Measurements from ENCODE around the gene NTMT1.
A peak's percentile ranks its signal among the peaks of the same experiment; 100 is the strongest.

The NTMT1 gene

DNA sequence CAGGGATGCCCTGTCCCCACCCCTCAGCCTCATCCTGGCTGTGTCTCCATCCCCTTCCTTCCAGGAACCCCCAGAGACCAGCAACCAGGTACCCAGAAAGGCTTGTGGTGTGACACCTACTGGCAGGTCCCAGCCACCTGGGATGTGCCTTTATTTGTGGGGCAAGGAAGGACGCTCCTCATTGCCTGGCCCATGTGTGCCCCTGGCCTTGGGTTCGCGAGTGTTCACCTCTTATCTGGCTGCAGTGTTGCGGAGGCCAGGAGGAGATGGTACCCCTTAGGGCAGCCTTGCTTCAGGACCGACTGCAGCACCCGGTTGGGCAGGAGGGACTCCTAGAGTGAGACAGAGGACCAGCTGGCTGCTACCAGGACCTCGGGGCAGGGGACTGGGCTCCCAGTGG is 13.8 kb upstream of the NTMT1 start:
- in situ Hi-C loops (cut with MboI; ENCODE audit: low pct_unique_long_range_greater_than_20kb, low sequenced_read_pairs): loop anchor here (10.0 kb wide), 1 partner anchor 477 kb away; no protein-coding TSS in a partner anchor
- no peak for DNase-seq

DNA sequence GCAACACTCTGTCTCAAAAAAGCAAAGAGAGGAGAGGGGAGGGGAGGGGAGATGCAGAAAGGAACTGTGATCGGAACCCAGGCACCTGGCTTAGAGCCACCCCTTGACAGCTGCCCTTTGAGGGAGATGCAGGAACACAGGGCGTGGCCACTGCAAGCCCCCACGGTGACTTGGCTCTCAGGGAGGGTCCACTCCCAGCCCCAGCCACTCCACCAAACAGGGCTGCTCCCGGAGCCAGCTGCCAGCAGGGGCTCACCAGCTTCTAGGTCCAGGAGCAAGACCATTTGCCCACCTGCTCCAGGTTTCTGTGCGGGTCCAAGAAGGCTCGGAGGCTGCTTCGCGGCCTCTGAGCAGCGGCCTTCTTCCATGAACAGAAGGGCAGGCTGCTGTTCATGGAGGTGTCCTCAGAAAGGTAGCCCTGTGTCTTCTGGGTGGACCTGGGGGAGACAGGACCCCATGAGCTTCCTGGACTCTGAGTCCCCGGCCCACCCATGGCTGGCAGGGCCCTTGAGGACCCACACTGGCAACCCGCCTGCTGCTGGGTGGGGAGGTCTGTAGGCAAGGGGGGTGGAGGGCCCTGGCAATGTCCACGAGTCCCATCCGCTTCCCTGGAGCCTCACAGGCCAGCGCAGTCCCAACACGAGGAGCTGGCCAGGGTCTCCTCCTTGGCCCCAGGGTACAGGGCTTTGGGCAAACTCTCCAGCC is 13.0 kb upstream of the NTMT1 start:
- DNase-seq: no peak
- in situ Hi-C loops (cut with MboI; ENCODE audit: low pct_unique_long_range_greater_than_20kb, low sequenced_read_pairs): loop anchor here (10.0 kb wide), 1 partner anchor 478 kb away; no protein-coding TSS in a partner anchor

DNA sequence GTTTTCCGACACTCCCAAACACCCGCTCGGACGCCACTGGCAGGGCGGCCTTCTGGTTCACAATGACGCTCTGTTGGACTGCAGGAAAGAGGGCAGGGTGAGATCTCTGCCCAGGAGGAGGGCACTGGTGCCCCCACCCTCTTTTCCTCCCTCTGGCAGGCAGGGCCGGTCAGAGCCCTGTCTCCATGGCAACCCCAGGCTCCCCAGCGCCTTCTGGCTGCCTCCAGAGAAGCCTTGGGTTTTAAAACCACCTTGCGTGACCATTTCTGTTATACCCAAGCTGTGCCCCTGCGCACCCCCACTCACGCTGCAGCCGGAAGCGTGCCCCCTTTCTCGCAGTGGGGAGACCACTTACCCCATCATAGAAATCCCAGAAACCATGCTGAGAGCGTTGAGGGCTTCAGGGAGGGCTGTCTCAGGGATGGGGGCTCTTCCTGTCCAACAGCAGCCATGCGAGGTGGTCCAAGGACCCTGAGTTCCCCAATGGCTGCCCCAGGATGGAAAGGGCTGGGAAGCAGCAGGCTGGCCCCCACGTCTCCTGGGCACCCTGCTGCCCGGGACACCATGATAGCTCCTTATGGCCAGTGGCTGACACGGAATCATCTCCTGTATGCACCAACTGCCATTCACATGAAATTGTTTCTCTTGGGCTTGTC is 12.3 kb upstream of the NTMT1 start:
- DNase-seq: no peak
- in situ Hi-C loops (cut with MboI; ENCODE audit: low pct_unique_long_range_greater_than_20kb, low sequenced_read_pairs): loop anchor here (10.0 kb wide), 1 partner anchor 479 kb away; no protein-coding TSS in a partner anchor

DNA sequence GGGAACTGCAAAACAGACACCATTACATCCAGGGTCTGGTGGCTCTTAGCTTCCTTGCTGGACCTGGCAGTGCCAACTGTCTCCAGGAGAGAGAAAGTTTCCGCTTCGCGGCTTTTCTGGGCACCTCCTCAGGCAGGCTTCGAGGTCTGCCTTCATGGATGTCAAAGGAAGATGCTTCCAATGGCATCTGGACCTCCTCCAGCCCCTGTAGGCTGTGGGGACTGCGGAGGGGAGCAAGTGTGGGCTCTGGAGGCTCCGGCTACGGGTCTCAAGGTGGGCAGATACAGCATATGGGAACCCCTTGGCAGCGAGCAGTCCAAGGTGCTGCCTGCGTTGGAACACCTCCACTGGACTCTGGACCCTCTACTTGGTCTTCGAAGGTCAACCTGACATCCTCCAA is 11.0 kb upstream of the NTMT1 start:
- DNase-seq: no peak
- in situ Hi-C loops (cut with MboI; ENCODE audit: low pct_unique_long_range_greater_than_20kb, low sequenced_read_pairs): loop anchor here (10.0 kb wide), 1 partner anchor 480 kb away; no protein-coding TSS in a partner anchor

DNA sequence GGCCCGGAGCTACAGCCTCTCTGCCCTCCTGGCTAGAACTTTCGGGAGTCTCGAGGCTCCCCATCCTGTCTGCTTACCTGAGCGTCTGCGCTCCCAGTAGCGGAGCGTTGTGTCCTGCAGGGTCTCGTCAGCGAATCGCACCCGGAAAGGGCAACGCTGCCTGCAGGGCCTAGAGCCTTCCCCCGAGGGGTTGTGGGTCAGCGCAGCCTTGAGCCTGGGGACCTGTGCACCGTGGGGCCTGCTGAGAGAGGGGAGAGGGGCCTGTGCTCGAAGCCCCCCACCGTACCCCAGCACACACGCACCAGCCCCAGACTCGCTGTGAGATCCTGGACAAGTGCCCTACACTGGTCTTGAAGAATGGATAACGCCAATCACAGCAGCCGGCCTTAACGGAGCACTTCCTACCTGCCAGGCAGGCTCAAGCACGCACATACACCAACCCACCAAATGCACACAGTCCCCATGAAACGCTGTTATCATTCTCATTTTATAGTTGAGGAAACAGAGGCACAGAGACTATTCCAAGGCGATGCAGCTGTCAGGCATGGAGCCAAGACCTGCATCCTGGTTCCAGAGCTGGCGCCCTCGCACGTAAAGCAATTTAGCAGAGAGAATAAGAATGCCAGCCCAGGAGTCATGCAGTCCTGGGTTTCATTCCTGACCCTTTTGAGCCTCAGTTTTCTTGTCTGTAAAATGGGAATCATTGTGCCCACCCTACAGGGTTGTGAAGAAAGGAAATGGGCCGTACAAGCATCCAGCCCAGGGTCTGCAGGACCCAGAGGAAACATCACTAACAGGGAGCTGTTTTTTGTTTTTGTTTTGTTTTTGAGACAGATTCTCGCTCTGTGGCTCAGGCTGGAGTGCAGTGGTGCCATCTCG is 10.3 kb upstream of the NTMT1 start:
- in situ Hi-C loops (cut with MboI; ENCODE audit: low pct_unique_long_range_greater_than_20kb, low sequenced_read_pairs): loop anchor here (10.0 kb wide), 1 partner anchor 481 kb away; no protein-coding TSS in a partner anchor
- no peak for DNase-seq

DNA sequence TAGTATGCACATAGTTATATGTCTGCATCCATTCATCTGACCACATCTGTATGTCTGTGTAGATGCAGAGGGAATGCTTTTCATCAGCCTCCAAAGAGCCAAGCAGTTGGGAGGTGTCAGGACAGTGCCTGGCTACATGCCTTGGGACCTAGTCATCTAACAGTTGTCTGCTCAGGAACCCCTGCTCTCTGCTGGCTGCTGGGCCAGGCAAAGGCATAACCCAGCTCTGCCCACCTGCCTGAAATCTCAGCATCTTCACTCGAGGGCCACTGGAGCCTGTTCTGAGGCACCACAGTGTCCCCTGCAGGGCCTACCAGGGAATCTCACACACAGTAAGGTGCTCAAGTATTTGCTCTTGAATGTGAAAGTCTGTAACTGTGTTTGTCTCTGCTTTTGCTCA is 8.8 kb upstream of the NTMT1 start:
- DNase-seq: no peak

DNA sequence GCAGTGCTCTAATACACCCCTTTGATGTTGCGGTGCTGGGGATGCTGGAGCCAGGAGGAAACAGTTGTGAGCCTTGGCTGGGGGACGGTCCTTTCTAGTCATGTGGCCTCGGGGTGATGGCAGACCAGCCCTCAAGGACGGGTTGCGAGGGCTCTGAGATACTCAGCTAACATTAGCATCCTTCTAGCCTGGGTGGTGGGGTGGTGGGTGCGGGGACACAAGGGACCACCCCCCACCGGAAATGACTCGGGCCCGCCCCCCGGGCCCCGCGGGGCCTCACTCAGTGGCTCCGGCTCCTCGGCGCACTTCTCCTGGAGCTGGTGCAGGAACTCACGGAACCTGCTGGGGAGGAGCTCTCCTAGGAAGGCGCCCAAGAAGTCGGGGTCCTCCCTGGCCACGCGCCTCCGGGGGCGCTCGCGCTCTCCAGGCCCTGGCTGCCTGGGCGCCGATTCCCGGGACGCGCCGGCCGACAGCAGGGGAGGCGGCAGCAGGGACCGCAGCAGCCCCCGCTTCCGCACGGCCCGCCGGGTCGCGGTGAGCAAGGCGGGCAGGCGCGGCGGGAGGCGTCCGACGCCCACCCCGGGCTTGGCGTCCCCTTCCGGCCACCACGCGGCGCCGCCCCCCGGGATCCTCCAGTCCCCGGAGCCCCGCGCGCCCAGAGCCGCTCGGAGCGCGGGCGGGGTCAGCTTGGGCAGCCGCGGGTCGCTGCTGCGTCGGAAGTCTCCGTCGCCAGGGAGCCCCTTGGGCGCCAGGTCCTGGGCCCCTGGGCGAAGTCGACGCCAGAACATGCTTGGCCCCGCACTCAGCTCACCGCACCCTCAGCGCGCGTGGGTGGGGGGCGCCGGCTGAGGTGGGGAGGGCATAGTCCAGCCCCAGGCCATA is 5.9 kb upstream of the NTMT1 start:
- no peak for DNase-seq
- in situ Hi-C loops (cut with MboI; ENCODE audit: low pct_unique_long_range_greater_than_20kb, low sequenced_read_pairs): loop anchor here (10.0 kb wide), 1 partner anchor 485 kb away; no protein-coding TSS in a partner anchor

More for the DNA sequence above, 8.8 kb upstream of the NTMT1 start:
- in situ Hi-C loops (cut with MboI; ENCODE audit: low pct_unique_long_range_greater_than_20kb, low sequenced_read_pairs): loop anchor here (10.0 kb wide), 1 partner anchor 482 kb away; no protein-coding TSS in a partner anchor

DNA sequence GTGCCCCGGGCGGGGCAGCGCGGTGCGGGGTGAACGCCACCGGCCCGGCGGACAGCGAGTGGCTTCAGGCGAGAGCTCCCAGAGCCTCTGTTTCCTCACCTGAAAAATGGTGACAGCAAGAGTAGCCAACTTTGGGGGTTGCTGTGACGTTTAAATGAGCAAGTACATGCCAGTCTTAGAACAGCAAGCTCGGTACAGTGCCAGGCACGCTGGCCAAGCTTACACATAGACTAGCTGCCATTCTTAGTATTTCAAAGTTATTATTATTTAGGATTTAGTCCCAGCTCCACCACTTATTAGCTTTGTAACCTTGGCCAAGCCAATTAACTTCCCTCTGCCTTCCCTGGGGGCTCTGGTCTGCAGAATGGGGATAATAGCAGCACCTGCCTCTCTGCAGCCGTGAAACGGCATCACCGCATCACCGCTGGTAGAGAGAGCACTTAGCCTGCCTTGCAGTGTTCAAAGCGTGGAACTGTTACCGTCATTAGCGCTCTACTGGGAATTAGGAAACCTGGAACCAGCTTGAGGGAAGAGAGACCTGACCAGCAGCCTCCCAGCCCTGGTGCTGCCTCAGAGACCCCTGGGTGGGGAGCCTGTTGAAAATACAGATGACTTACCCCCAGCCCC is 5.2 kb upstream of the NTMT1 start, which contains the start of gene C9orf50:
Gene C9orf50, minus strand, starts transcription at position 433 of the 627 bp plus-strand sequence. CDS start 527 bp downstream, outside the sequence.
- in situ Hi-C loops (cut with MboI; ENCODE audit: low pct_unique_long_range_greater_than_20kb, low sequenced_read_pairs): no loop called here
- DNase-seq: no peak

DNA sequence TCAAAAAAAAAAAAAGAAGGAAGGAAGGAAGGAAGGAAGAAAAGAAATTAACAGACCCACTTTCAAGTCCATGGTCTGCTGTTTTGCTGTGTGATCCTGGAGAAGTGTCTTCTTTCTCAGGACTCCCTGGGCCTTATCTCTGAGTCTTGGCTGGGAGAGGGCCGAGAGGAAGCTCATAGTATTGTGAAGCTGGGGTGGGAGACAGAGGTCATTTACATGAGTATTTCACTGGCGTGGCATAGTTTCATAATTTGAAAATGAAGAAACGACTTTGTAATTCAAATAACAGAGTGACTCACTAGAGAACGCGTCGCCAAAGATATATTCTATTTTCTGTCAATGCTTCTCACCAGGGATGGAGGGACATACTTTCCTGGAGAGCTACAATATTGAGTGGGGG is 2.6 kb upstream of the NTMT1 start:
- in situ Hi-C loops (cut with MboI; ENCODE audit: low pct_unique_long_range_greater_than_20kb, low sequenced_read_pairs): no loop called here
- DNase-seq: no peak

DNA sequence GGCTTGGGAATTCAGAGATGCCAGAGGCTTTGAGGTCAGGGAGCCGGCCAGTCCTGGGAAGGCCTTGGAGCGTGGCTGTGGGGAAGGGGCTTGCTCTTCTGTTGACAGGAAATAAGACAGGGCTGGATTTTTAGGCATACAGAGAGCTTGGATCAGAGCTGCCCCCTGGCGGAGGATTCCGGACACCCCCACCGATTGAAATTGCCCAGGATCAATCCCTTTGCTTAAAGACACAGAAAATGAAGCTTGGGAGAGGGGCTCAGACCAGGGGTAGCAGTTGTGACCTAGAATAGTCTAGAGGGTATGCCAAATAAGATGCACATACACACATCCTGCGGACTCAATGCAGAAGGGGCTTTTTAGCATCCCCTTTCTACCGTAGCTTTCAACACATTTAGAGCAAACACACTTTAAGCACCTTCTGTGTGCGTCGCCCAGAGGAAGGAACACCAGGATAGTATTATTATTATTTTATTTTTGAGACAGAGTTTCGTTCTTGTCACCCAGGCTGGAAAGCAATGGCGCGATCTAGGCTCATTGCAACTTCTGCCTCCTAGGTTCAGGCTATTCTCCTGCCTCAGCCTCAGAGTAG is 1.7 kb upstream of the NTMT1 start:
- DNase-seq: peak; percentile 86
- in situ Hi-C loops (cut with MboI; ENCODE audit: low pct_unique_long_range_greater_than_20kb, low sequenced_read_pairs): no loop called here

DNA sequence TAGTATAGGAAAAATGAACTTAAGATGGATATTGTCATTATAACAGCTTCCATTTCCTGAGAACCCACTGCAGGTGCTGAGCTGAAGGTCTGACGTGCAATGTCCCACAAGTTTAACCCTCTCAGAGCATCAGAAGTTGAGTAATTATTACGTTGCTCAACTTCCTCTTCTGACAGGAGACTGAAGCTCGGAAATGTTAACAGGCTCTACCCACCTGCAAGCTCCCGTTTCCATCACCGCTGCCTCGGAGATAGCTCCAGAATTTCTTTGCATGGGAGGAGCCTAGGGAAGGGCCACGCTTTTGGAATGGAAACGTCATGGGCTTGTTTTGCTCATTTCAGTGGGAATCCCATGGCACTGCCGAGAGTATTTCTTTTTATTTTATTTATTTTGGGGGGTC is 1.0 kb upstream of the NTMT1 start:
- peak; percentile 85 for DNase-seq
- in situ Hi-C loops (cut with MboI; ENCODE audit: low pct_unique_long_range_greater_than_20kb, low sequenced_read_pairs): no loop called here

DNA sequence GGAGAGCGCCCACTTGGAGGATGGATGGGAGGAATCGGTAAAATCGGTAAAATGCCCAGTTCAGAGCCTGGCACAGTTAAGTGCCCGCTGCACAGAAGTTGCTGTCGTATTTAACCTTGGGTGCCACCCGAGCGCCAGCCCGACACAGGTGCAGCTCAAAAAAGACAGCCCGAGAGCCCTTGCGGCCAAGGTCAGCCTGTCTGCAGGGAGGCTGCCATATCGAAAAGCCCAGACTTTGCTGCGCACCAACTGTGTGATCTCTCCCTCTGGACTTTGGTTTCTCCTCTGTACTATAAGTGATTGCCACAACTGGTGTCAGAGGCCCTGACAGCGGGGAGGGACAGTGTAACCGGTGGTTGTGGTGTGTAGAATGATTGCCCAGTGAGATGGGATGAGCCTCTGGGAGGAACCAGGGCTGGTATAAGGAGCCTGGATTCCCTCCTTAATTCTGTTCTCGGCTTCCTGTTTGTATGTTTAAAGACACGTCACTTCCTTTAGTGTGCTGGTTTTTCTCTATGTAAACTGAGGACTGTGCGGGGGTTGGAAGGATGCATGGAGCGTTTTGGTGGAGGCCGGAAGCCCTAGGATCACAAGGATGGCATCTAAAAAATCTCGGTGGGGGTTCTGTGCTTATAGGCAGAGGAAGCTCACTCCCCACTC is 792 bp downstream of the NTMT1 start:
- in situ Hi-C loops (cut with MboI; ENCODE audit: low pct_unique_long_range_greater_than_20kb, low sequenced_read_pairs): no loop called here
- DNase-seq: peak; percentile 60

DNA sequence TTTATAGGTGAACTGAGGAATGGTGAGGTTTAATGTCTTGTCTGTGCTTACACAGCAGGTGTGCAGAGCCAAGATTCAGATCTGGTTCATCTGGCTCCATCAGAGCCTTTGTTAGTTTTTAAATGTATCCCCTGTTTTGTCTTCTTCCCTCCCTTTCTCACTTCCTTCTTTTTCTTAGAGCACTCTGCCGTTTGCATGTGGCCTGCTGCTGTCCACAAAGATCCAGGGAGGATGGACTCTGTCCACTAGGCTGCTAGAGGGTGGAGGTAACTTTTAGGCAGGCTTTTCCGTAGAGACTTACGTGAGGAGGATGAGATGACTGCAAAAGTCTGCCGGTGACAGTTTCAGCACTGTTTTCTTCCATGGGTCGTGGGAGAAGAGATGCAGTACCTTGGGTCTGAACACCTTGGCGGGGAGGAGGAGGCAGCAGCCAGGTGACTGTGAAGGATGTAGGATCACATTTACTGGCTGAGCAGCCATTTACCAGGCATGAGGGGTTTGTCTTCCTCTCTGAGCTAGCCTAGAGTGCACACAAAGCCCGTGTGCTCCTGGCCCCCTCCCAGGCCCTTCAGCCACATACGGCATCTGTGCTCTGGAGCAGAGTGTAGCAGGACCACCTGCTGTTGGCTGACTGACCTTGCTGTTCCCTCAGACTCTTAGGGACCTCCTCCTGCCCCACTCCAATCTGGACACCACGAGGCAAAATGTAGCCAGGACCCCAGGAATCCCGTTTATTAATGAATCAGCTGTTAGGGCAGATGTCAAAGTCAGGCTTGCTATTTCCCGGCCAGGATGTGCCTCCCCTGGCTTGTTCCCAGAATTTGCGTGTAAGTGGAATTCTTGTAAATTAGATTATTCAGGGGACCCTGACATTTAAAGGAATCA is 1.8 kb downstream of the NTMT1 start:
- in situ Hi-C loops (cut with MboI; ENCODE audit: low pct_unique_long_range_greater_than_20kb, low sequenced_read_pairs): no loop called here
- DNase-seq: no peak

DNA sequence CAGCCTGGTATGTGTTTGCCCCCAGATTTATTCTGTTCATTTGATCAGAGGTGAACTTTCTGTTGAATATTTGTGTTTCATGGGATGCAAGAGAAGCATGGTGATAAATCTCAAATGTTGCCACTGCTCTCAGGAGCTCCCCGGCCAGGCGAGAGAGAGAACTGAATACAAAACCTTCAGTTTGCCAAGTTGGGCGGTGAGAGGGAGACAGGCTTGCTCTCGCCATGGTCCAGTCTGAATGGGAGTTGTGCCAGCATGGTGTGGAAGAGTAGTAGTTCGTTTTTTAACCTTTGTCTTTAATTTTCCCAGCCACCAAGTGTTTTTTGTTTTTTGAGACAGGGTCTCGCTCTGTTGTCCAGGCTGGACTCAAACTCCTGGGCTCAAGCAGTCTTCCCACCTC is 2.7 kb downstream of the NTMT1 start:
- in situ Hi-C loops (cut with MboI; ENCODE audit: low pct_unique_long_range_greater_than_20kb, low sequenced_read_pairs): no loop called here
- DNase-seq: no peak

DNA sequence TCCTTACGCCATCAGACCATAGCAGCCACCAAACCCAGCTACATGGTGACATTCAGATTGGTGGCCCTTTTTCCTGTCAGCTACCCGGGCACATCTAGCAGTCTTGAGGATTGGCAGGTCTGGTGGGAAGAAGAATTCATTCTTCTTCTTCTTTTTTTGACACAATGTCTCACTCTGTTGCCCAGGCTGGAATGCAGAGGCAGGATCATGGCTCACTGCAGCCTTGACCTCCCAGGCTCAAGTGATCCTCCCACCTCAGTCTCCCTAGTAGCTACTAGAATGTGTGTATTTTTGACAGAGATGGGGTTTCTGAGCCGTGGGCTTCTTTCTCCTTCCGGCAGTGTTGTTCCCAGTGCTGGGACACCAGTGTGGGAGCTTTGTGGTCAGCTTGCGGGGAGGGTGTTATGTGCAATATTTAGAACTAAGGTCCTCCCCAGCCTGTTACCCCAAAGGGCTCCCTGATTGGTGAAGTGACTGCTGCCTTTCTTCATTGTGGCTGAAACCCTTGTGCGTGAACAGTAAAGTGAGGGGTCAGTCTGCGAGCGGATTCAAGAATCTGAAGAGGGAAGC is 3.4 kb downstream of the NTMT1 start:
- in situ Hi-C loops (cut with MboI; ENCODE audit: low pct_unique_long_range_greater_than_20kb, low sequenced_read_pairs): no loop called here
- no peak for DNase-seq

All from KBM-7 (cell line).